ENCODE measurements around the gene TTLL10. TPM values are rescaled to one million over a fixed set of nuclear protein-coding genes. Genes with fewer than 3 reads are reported as not detected.

The TTLL10 gene
- total RNA-seq, 4 donors from 2014 or later = not detected

- peaks cover 0 to 12% (median 0%) of the 10 kb centered on the region in 4 donors for H3K4me1 ChIP-seq
- H3K9me3 ChIP-seq = no peaks in the 10 kb centered on the region
- no peak for DNase-seq (ENCODE audit: low spot score in 2 of 2)
- H3K36me3 ChIP-seq = no peaks in the 10 kb centered on the region
- H3K27me3 ChIP-seq = peaks cover 0 to 96% of the 10 kb centered on the region in 2 donors
- H3K27ac ChIP-seq = no peak overlapping the region
- TF ChIP-seq EP300 (IDR thresholded peaks at IDR 0.05) = no peak
- no peak for TF ChIP-seq POLR2A (IDR thresholded peaks at IDR 0.05)
- no peak for TF ChIP-seq CTCF (IDR thresholded peaks at IDR 0.05)
- WGBS, 2 donors = 84 to 87% methylated on average over 21 of the region's 21 CpGs
- no peak overlapping the region for H3K4me3 ChIP-seq
Measured at GRCh38 chr1:1177452-1178206, 3.9 kb downstream of the TTLL10 start.

- Histone ChIP-seq H3K4me1 (peaks cover 0 to 9% (median 0%) of the 10 kb centered on the region in 4 donors), H3K4me3 (no peak overlapping the region), H3K9me3 (no peaks in the 10 kb centered on the region), H3K27me3 (peaks cover 0 to 95% of the 10 kb centered on the region in 2 donors), H3K27ac (no peak overlapping the region), H3K36me3 (no peaks in the 10 kb centered on the region)
- no peak for DNase-seq (ENCODE audit: low spot score in 2 of 2)
- TF ChIP-seq EP300 (IDR thresholded peaks at IDR 0.05) (no peak), POLR2A (IDR thresholded peaks at IDR 0.05) (no peak), CTCF (IDR thresholded peaks at IDR 0.05) (no peak)
- 86 to 100% methylated on average over 4 to 29 of the region's 32 CpGs for WGBS, 2 donors
Measured at GRCh38 chr1:1178794-1179331, 5.2 kb downstream of the TTLL10 start.

- DNase-seq (ENCODE audit: low spot score in 2 of 2) = no peak
- Histone ChIP-seq H3K4me1 (peaks cover 0 to 6% (median 0%) of the 10 kb centered on the region in 4 donors), H3K4me3 (no peak overlapping the region), H3K27me3 (peaks cover 0 to 89% of the 10 kb centered on the region in 2 donors), H3K36me3 (no peaks in the 10 kb centered on the region), H3K27ac (no peak overlapping the region), H3K9me3 (no peaks in the 10 kb centered on the region)
- 52 to 68% methylated on average over 4 to 22 of the region's 25 CpGs for WGBS, 2 donors
- no peak for TF ChIP-seq EP300 (IDR thresholded peaks at IDR 0.05)
- no peak for TF ChIP-seq POLR2A (IDR thresholded peaks at IDR 0.05)
- no peak for TF ChIP-seq CTCF (IDR thresholded peaks at IDR 0.05)
Measured at GRCh38 chr1:1179346-1179982, 5.8 kb downstream of the TTLL10 start.

GRCh38 chr1:1179983-1180861 is 6.5 kb downstream of the TTLL10 start:
- H3K9me3 ChIP-seq = no peaks in the 10 kb centered on the region
- H3K27ac ChIP-seq = no peak overlapping the region
- no peak overlapping the region for H3K4me3 ChIP-seq
- no peaks in the 10 kb centered on the region for H3K36me3 ChIP-seq
- no peak for TF ChIP-seq CTCF (IDR thresholded peaks at IDR 0.05)
- TF ChIP-seq EP300 (IDR thresholded peaks at IDR 0.05) = no peak
- no peak for TF ChIP-seq POLR2A (IDR thresholded peaks at IDR 0.05)
- H3K4me1 ChIP-seq = peaks cover 0 to 6% (median 0%) of the 10 kb centered on the region in 4 donors
- peaks cover 0 to 83% of the 10 kb centered on the region in 2 donors for H3K27me3 ChIP-seq
- WGBS, 2 donors = 68 to 70% methylated on average over 15 to 46 of the region's 51 CpGs
- DNase-seq (ENCODE audit: low spot score in 2 of 2) = no peak

Measured in tibial nerve (tissue), 4 donors.